ENCODE data around the gene RPL37. TPM values are rescaled to one million over a fixed set of nuclear protein-coding genes. Genes with fewer than 3 reads are reported as not detected.
"Not testable (repeated sequence)": the region's sequence is repeated elsewhere in the genome, so short reads cannot be mapped to it uniquely, and the experiment has no call there.

RPL37 gene
- total and polyA plus RNA-seq, 4 experiments from 2014 or later = 1,217 to 2,448 (median 2,380) TPM

- Histone ChIP-seq H3K4me3 (ENCODE audit: low read length in 2 of 2) (peak overlapping the region; percentile 45 to 69), H3K27ac (ENCODE audit: low read depth, low read length) (peak overlapping the region; percentile 91), H3K4me1 (ENCODE audit: insufficient read depth, low read length) (peaks cover 42% of the 10 kb centered on the region), H3K36me3 (ENCODE audit: insufficient read depth, low read length) (no peaks in the 10 kb centered on the region), H3K27me3 (ENCODE audit: insufficient read depth, low read length) (no peaks in the 10 kb centered on the region), H3K9me3 (ENCODE audit: control insufficient read depth in 1 of 2, low read length in 2 of 2) (no peaks in the 10 kb centered on the region)
- peak; percentile 76 to 85 (median 79) for DNase-seq
- intact Hi-C loops (cut with micrococcal nuclease) = loop anchor here (1.0 to 2.0 kb wide), 5 partner anchors 23 to 1107 kb away; partner anchors contain the start of genes RIMOC1, RPL37 and TTC33
- Mint-ChIP-seq H3K36me3 (peaks cover 10 to 23% of the 10 kb centered on the region in 2 donors), H3K27ac (peak overlapping the region; percentile 91 to 98 (median 95)), H3K27me3 (no peaks in the 10 kb centered on the region), H3K9me3 (no peaks in the 10 kb centered on the region), H3K4me3 (peak overlapping the region; percentile 82 to 97 (median 93)), H3K4me1 (peaks cover 30 to 56% (median 45%) of the 10 kb centered on the region in 4 donors)
- POLR2A ChIA-PET (ENCODE audit: partially characterized antibody) = interaction anchor here (1.0 to 2.0 kb wide), 6 partner anchors 26 to 387 kb away, joined by 3 to 30 read pairs (median 5); partner anchors contain the start of genes CARD6 and RPL37
- CTCF ChIA-PET (ENCODE audit: partially characterized antibody) = interaction anchor here (0.7 to 2.3 kb wide), 2 partner anchors 11 to 42 kb away, joined by 3 to 11 read pairs; partner anchors contain the start of gene TTC33
These were observed 37.6 kb downstream of the RPL37 start for GRCh38 chr5:40797273-40798011.

GRCh38 chr5:40796487-40796889 lies 38.5 kb downstream of the RPL37 start:
- Histone ChIP-seq H3K4me3 (ENCODE audit: low read length in 2 of 2) (peak overlapping the region in 1 of 2 donors; percentile 69), H3K36me3 (ENCODE audit: insufficient read depth, low read length) (no peaks in the 10 kb centered on the region), H3K27ac (ENCODE audit: low read depth, low read length) (no peak overlapping the region), H3K9me3 (ENCODE audit: control insufficient read depth in 1 of 2, low read length in 2 of 2) (no peaks in the 10 kb centered on the region), H3K27me3 (ENCODE audit: insufficient read depth, low read length) (no peaks in the 10 kb centered on the region), H3K4me1 (ENCODE audit: insufficient read depth, low read length) (peaks cover 52% of the 10 kb centered on the region)
- no peak for DNase-seq
- ChIA-PET POLR2A (ENCODE audit: partially characterized antibody) (interaction anchor here (1.0 to 1.2 kb wide), 2 partner anchors 25 to 36 kb away, joined by 5 to 6 read pairs; no protein-coding TSS in a partner anchor), CTCF (ENCODE audit: partially characterized antibody) (interaction anchor here (1.1 kb wide), 1 partner anchor 42 kb away, joined by 3 read pairs; no protein-coding TSS in a partner anchor)
- intact Hi-C loops (cut with micrococcal nuclease) = loop anchor here (2.0 kb wide), 1 partner anchor 22 kb away; no protein-coding TSS in a partner anchor
- H3K4me3 Mint-ChIP-seq = peak overlapping the region; percentile 68 to 97 (median 91)
- no peaks in the 10 kb centered on the region for H3K9me3 Mint-ChIP-seq
- peaks cover 10 to 23% of the 10 kb centered on the region in 2 donors for H3K36me3 Mint-ChIP-seq
- H3K27ac Mint-ChIP-seq = peak overlapping the region in 4 of 7 donors; percentile 52 to 91 (median 76)
- H3K4me1 Mint-ChIP-seq = peaks cover 30 to 63% (median 50%) of the 10 kb centered on the region in 4 donors
- H3K27me3 Mint-ChIP-seq = no peaks in the 10 kb centered on the region

- H3K27ac ChIP-seq (ENCODE audit: low read depth, low read length); H3K9me3 Mint-ChIP-seq; H3K27me3 Mint-ChIP-seq; H3K27me3 ChIP-seq (ENCODE audit: insufficient read depth, low read length); H3K36me3 ChIP-seq (ENCODE audit: insufficient read depth, low read length); intact Hi-C loops (cut with micrococcal nuclease); DNase-seq; CTCF ChIA-PET (ENCODE audit: partially characterized antibody); H3K4me3 ChIP-seq (ENCODE audit: low read length in 2 of 2); POLR2A ChIA-PET (ENCODE audit: partially characterized antibody); H3K9me3 ChIP-seq (ENCODE audit: control insufficient read depth in 1 of 2, low read length in 2 of 2): not testable (repeated sequence)
- peaks cover 10 to 23% of the 10 kb centered on the region in 2 donors for H3K36me3 Mint-ChIP-seq
- peak overlapping the region in 4 of 8 donors; percentile 3 to 45 (median 34) for H3K4me3 Mint-ChIP-seq
- H3K4me1 Mint-ChIP-seq = peaks cover 36 to 79% (median 61%) of the 10 kb centered on the region in 4 donors
- H3K4me1 ChIP-seq (ENCODE audit: insufficient read depth, low read length) = peaks cover 64% of the 10 kb centered on the region
- peak overlapping the region in 2 of 7 donors; percentile 10 to 66 for H3K27ac Mint-ChIP-seq
These were observed 40.1 kb downstream of the RPL37 start for GRCh38 chr5:40794877-40795276.

- H3K4me3 ChIP-seq (ENCODE audit: low read length in 2 of 2); H3K36me3 ChIP-seq (ENCODE audit: insufficient read depth, low read length); DNase-seq; H3K27ac ChIP-seq (ENCODE audit: low read depth, low read length); H3K9me3 ChIP-seq (ENCODE audit: control insufficient read depth in 1 of 2, low read length in 2 of 2); H3K27me3 Mint-ChIP-seq; CTCF ChIA-PET (ENCODE audit: partially characterized antibody); H3K27me3 ChIP-seq (ENCODE audit: insufficient read depth, low read length); H3K9me3 Mint-ChIP-seq; intact Hi-C loops (cut with micrococcal nuclease): not testable (repeated sequence)
- Mint-ChIP-seq H3K4me3 (peak overlapping the region in 6 of 8 donors; percentile 3 to 70 (median 30)), H3K4me1 (peaks cover 39 to 84% (median 63%) of the 10 kb centered on the region in 4 donors), H3K27ac (peak overlapping the region in 3 of 7 donors; percentile 10 to 43 (median 29)), H3K36me3 (peaks cover 10 to 25% of the 10 kb centered on the region in 2 donors)
- H3K4me1 ChIP-seq (ENCODE audit: insufficient read depth, low read length) = peaks cover 67% of the 10 kb centered on the region
- POLR2A ChIA-PET (ENCODE audit: partially characterized antibody) = interaction anchor here (1.0 kb wide), 1 partner anchor 14 kb away, joined by 3 read pairs; no protein-coding TSS in a partner anchor
These were observed 40.7 kb downstream of the RPL37 start for GRCh38 chr5:40794340-40794739.

GRCh38 chr5:40792691-40793090 lies 42.3 kb downstream of the RPL37 start:
- H3K4me1 ChIP-seq (ENCODE audit: insufficient read depth, low read length) = peaks cover 65% of the 10 kb centered on the region
- H3K36me3 ChIP-seq (ENCODE audit: insufficient read depth, low read length); intact Hi-C loops (cut with micrococcal nuclease); DNase-seq; H3K4me3 ChIP-seq (ENCODE audit: low read length in 2 of 2); H3K9me3 ChIP-seq (ENCODE audit: control insufficient read depth in 1 of 2, low read length in 2 of 2); POLR2A ChIA-PET (ENCODE audit: partially characterized antibody); H3K27me3 ChIP-seq (ENCODE audit: insufficient read depth, low read length); H3K27me3 Mint-ChIP-seq; H3K9me3 Mint-ChIP-seq; H3K27ac ChIP-seq (ENCODE audit: low read depth, low read length); H3K4me3 Mint-ChIP-seq: not testable (repeated sequence)
- Mint-ChIP-seq H3K27ac (peak overlapping the region in 1 of 7 donors; percentile 9), H3K36me3 (peaks cover 21 to 37% of the 10 kb centered on the region in 2 donors), H3K4me1 (peaks cover 44 to 92% (median 67%) of the 10 kb centered on the region in 4 donors)
- CTCF ChIA-PET (ENCODE audit: partially characterized antibody) = interaction anchor here (1.1 kb wide), 1 partner anchor 19 kb away, joined by 4 read pairs; no protein-coding TSS in a partner anchor

- H3K4me1 Mint-ChIP-seq = peaks cover 42 to 88% (median 67%) of the 10 kb centered on the region in 4 donors
- Histone ChIP-seq H3K27ac (ENCODE audit: low read depth, low read length) (no peak overlapping the region), H3K9me3 (ENCODE audit: control insufficient read depth in 1 of 2, low read length in 2 of 2) (no peaks in the 10 kb centered on the region), H3K4me1 (ENCODE audit: insufficient read depth, low read length) (peaks cover 61% of the 10 kb centered on the region), H3K27me3 (ENCODE audit: insufficient read depth, low read length) (no peaks in the 10 kb centered on the region), H3K36me3 (ENCODE audit: insufficient read depth, low read length) (no peaks in the 10 kb centered on the region), H3K4me3 (ENCODE audit: low read length in 2 of 2) (no peak overlapping the region)
- CTCF ChIA-PET (ENCODE audit: partially characterized antibody) = no interaction called here
- intact Hi-C loops (cut with micrococcal nuclease) = no loop called here
- peak overlapping the region in 2 of 8 donors; percentile 0 to 11 for H3K4me3 Mint-ChIP-seq
- no peaks in the 10 kb centered on the region for H3K27me3 Mint-ChIP-seq
- no peak for DNase-seq
- H3K9me3 Mint-ChIP-seq = peaks cover 0 to 5% (median 0%) of the 10 kb centered on the region in 8 donors
- POLR2A ChIA-PET (ENCODE audit: partially characterized antibody) = no interaction called here
- H3K36me3 Mint-ChIP-seq = peaks cover 24 to 29% of the 10 kb centered on the region in 2 donors
- peak overlapping the region in 1 of 7 donors; percentile 42 for H3K27ac Mint-ChIP-seq
These were observed 43.3 kb downstream of the RPL37 start for GRCh38 chr5:40791715-40792139.
